Activated T-cell treated with anti-CD3 and anti-CD28 coated beads, Interleukin-2, amount 50 U/mL, for 24 hours (primary cell): ENCODE results near the gene STX4.
"Not testable (repeated sequence)": the region's sequence is repeated elsewhere in the genome, so short reads cannot be mapped to it uniquely, and the experiment has no call there.

Source experiments
- DNase-seq: peaks from one replicate; pipeline ENCODE4 v3.0.0-alpha.2; 2020
- H3K27ac Mint-ChIP-seq: 2 replicates; pipeline ENCODE4 v1.8.0; 2020; ENCODE audit warnings: mild to moderate bottlenecking, mixed read lengths
- H3K27me3 Mint-ChIP-seq: 2 replicates; pipeline ENCODE4 v1.8.0; 2020; ENCODE audit warnings: mixed read lengths
- H3K36me3 Mint-ChIP-seq: 2 replicates; pipeline ENCODE4 v1.8.0; 2020; ENCODE audit warnings: low read depth, mixed read lengths
- H3K4me1 Mint-ChIP-seq: 2 replicates; pipeline ENCODE4 v1.8.0; 2020; ENCODE audit warnings: low read depth, mixed read lengths
- H3K4me3 Mint-ChIP-seq: 2 replicates; pipeline ENCODE4 v1.8.0; 2020; ENCODE audit warnings: mild to moderate bottlenecking, moderate library complexity, mixed read lengths
- H3K9me3 Mint-ChIP-seq: 2 replicates; pipeline ENCODE4 v1.8.0; 2020; ENCODE audit warnings: mixed read lengths

The STX4 gene

GRCh38 chr16:31006589-31006988 is 26.8 kb upstream of the STX4 start:
- no peak for DNase-seq
- H3K36me3 Mint-ChIP-seq = no peaks in the 10 kb centered on the region
- no peaks in the 10 kb centered on the region for H3K9me3 Mint-ChIP-seq
- H3K27ac Mint-ChIP-seq = no peak overlapping the region
- H3K27me3 Mint-ChIP-seq = peaks cover 6% of the 10 kb centered on the region
- peaks cover 14% of the 10 kb centered on the region for H3K4me1 Mint-ChIP-seq
- H3K4me3 Mint-ChIP-seq = no peak overlapping the region

GRCh38 chr16:31007684-31008083 is 25.7 kb upstream of the STX4 start:
- DNase-seq = no peak
- no peak overlapping the region for H3K27ac Mint-ChIP-seq
- no peaks in the 10 kb centered on the region for H3K9me3 Mint-ChIP-seq
- H3K27me3 Mint-ChIP-seq = peaks cover 14% of the 10 kb centered on the region
- H3K4me1 Mint-ChIP-seq = peaks cover 16% of the 10 kb centered on the region
- no peak overlapping the region for H3K4me3 Mint-ChIP-seq
- no peaks in the 10 kb centered on the region for H3K36me3 Mint-ChIP-seq

GRCh38 chr16:31008149-31008548 is 25.2 kb upstream of the STX4 start:
- H3K36me3 Mint-ChIP-seq = no peaks in the 10 kb centered on the region
- DNase-seq = no peak
- H3K27ac Mint-ChIP-seq = no peak overlapping the region
- H3K27me3 Mint-ChIP-seq = peaks cover 14% of the 10 kb centered on the region
- no peaks in the 10 kb centered on the region for H3K9me3 Mint-ChIP-seq
- H3K4me1 Mint-ChIP-seq = peaks cover 16% of the 10 kb centered on the region
- no peak overlapping the region for H3K4me3 Mint-ChIP-seq

DNA sequence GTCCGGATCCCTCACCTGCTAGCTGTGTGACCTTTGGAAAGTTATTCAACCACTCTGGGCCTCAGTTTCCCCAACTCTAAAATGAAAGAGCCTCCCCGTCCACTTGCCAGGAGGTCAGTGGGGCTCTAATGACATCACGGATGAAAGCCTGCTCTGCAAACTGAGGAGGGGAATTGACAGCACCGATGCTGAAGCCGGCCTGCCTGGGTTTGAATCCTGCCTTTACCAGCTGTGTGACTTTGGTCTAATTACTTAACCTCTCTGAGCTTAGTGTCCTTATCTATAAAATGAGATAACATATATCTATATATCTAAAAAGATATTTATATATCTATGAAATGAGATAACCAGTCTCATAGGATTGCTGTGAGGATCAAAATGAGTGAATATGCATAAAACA is 24.8 kb upstream of the STX4 start:
- no peak for DNase-seq
- Mint-ChIP-seq H3K27me3 (peaks cover 14% of the 10 kb centered on the region), H3K9me3 (no peaks in the 10 kb centered on the region), H3K36me3 (no peaks in the 10 kb centered on the region), H3K27ac (no peak overlapping the region), H3K4me3 (no peak overlapping the region), H3K4me1 (peaks cover 16% of the 10 kb centered on the region)

DNA sequence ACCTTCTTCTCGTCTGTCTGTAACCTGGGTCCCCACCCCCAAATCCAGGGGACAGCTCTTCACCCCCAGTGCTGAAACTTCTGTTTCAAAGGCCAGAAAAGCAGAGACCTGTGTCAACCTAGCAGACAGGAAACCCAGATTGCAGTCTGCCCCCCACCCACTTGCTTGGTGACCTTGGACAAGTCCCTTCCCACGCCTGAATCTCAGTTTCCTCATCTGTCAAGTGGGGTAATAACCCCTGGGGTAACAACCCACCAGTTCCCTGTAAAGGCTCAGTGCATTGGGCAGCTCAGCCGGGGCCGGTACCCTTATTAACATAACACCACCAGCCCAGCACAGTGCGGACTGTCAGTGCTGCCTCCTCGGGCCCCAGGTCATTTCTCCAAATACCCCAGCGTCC is 24.2 kb upstream of the STX4 start:
- Mint-ChIP-seq H3K4me1 (peaks cover 16% of the 10 kb centered on the region), H3K9me3 (no peaks in the 10 kb centered on the region), H3K27ac (no peak overlapping the region), H3K27me3 (peaks cover 14% of the 10 kb centered on the region), H3K36me3 (no peaks in the 10 kb centered on the region), H3K4me3 (no peak overlapping the region)
- DNase-seq = no peak

- Mint-ChIP-seq H3K36me3 (no peaks in the 10 kb centered on the region), H3K27ac (no peak overlapping the region), H3K4me3 (peak overlapping the region; percentile 72), H3K4me1 (peaks cover 16% of the 10 kb centered on the region), H3K9me3 (no peaks in the 10 kb centered on the region), H3K27me3 (peaks cover 17% of the 10 kb centered on the region)
- DNase-seq = no peak
These were observed 23.3 kb upstream of the STX4 start for GRCh38 chr16:31009894-31010584.

DNA sequence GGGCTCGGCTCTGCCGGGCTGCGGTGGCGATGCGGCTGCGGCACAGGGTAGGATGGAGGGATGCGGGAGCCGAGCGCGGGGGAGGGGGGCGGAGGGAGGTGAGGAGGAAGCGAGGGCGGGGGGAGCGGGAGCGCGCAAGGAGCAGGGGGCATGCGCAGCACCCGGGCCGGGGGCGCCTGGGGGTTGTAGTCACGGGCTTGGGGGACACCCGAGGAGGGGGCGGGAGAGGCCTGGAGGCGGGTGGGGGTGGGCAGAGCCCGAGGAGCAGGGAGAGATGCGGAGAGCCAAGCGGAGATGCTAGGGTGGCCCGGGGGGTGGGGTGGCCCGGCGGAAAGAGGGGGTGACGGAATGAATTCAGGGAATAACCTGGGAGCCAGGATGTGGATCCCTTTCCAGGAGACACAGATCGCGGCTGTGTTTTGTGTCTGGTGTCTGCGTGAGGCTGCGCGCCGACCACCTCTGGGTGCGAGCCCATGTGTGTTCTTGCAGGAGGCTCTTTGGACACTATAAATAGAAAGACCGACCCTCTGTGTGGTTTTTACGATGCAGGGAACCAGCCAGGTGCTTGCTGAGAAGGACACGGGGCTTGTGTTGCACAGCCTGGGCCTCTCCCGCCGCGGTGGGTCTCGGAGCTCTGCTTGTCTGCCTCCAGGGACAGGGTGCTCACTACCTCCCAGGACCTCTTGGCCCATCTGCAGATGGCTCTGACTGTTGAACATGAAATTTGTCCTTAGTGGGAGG is 22.6 kb upstream of the STX4 start, which contains the start of gene STX1B:
Gene STX1B (minus strand): TSS at position 54 of the 741 bp plus-strand sequence. CDS start 242 bp downstream, outside the sequence.
- Mint-ChIP-seq H3K9me3 (no peaks in the 10 kb centered on the region), H3K27me3 (peaks cover 17% of the 10 kb centered on the region), H3K27ac (peak within 1 kb of the TSS; percentile 72), H3K36me3 (no peaks in the 10 kb centered on the region), H3K4me1 (peaks cover 16% of the 10 kb centered on the region), H3K4me3 (peak within 1 kb of the TSS; percentile 72)
- peak; percentile 67 for DNase-seq

GRCh38 chr16:31011815-31012214 is 21.5 kb upstream of the STX4 start:
- Mint-ChIP-seq H3K27me3 (peaks cover 21% of the 10 kb centered on the region), H3K4me1 (peaks cover 16% of the 10 kb centered on the region), H3K4me3 (peak overlapping the region; percentile 70)
- H3K9me3 Mint-ChIP-seq, DNase-seq, H3K27ac Mint-ChIP-seq, H3K36me3 Mint-ChIP-seq: not testable (repeated sequence)

DNA sequence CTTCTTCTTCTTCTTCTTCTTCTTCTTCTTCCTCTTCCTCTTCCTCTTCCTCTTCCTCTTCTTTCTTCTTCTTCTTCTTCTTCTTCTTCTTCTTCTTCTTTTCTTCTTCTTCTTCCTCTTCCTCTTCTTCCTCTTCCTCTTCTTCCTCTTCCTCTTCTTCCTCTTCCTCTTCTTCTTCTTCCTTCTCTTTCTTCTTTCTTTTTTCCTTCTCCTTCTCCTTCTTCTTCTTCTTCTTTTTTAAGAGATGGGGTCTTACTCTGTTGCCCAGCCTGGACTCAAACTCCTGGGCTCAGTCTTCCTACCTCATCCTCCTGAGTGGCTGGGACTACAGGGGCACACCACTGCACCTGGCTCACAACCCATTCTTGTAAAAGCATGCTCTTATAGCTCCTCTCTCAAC is 20.1 kb upstream of the STX4 start:
- not testable (repeated sequence) for H3K27ac Mint-ChIP-seq, DNase-seq, H3K9me3 Mint-ChIP-seq, H3K4me3 Mint-ChIP-seq, H3K36me3 Mint-ChIP-seq
- Mint-ChIP-seq H3K27me3 (peaks cover 21% of the 10 kb centered on the region), H3K4me1 (peaks cover 16% of the 10 kb centered on the region)

- Mint-ChIP-seq H3K27me3 (peaks cover 21% of the 10 kb centered on the region), H3K27ac (no peak overlapping the region), H3K4me1 (peaks cover 8% of the 10 kb centered on the region), H3K4me3 (no peak overlapping the region), H3K9me3 (no peaks in the 10 kb centered on the region), H3K36me3 (no peaks in the 10 kb centered on the region)
- no peak for DNase-seq
These were observed 17.3 kb upstream of the STX4 start for GRCh38 chr16:31016018-31016417.

DNA sequence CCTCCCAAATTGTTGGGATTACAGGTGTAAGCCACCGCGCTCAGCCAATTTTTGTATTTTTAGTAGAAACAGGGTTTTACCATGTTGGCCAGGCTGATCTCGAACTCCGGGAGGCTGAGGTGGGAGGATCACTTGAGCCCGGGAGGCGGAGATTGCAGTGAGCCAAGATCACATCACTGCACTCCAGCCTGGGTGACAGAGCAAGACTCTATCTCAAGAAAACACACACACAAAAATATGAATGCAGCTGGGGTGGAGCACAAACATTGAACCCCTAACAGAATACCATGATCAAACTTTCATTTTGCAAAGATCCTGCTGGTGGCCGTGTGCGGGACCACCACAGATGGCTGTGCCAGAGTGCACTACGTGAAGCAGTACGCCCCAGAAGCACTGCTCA is 15.6 kb upstream of the STX4 start:
- not testable (repeated sequence) for DNase-seq, H3K9me3 Mint-ChIP-seq, H3K4me1 Mint-ChIP-seq, H3K4me3 Mint-ChIP-seq, H3K27me3 Mint-ChIP-seq, H3K27ac Mint-ChIP-seq, H3K36me3 Mint-ChIP-seq

DNA sequence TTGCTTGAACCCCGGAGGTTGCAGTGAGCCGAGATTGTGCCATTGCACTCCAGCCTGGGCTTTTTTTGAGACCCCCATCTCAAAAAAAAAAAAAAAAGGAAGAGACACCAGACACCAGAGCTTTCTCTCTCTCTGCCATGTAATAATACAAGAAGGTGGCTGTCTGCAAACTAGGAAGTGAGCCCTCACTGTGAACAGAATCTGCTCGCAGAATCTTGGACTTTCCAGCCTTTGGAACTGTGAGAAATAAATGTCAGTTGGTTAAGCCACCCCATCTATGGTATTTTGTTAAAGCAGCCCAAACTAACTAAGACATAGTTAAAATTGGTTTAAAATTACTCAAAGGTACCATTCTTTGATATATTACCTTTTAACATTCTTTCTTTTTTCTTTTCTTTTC is 12.8 kb upstream of the STX4 start:
- Mint-ChIP-seq H3K4me1 (peaks cover 5% of the 10 kb centered on the region), H3K9me3 (no peaks in the 10 kb centered on the region), H3K27ac (no peak overlapping the region), H3K36me3 (no peaks in the 10 kb centered on the region), H3K27me3 (peaks cover 4% of the 10 kb centered on the region), H3K4me3 (no peak overlapping the region)
- no peak for DNase-seq

- H3K9me3 Mint-ChIP-seq = no peaks in the 10 kb centered on the region
- no peak for DNase-seq
- H3K27ac Mint-ChIP-seq = no peak overlapping the region
- peaks cover 5% of the 10 kb centered on the region for H3K4me1 Mint-ChIP-seq
- no peak overlapping the region for H3K4me3 Mint-ChIP-seq
- no peaks in the 10 kb centered on the region for H3K27me3 Mint-ChIP-seq
- no peaks in the 10 kb centered on the region for H3K36me3 Mint-ChIP-seq
These were observed 10.7 kb upstream of the STX4 start for GRCh38 chr16:31022544-31023251.

DNA sequence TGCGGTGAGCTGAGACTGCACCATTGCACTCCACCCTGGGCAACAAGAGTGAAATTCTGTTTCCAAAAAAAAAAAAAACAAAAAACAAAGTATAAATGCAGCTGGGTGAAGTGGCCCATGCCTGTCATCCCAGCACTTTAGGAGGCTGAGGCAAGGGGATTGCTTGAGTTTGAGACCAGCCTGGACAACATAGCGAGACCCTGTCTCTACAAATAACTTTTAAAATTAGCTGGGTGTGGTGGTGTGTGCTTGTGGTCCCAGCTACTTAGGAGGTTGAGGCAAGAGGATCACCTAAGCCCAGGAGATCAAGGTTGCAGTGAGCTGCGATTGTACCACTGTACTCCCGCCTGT is 10.1 kb upstream of the STX4 start:
- Mint-ChIP-seq H3K9me3 (no peaks in the 10 kb centered on the region), H3K27ac (no peak overlapping the region), H3K4me1 (peaks cover 5% of the 10 kb centered on the region), H3K4me3 (no peak overlapping the region), H3K36me3 (no peaks in the 10 kb centered on the region), H3K27me3 (no peaks in the 10 kb centered on the region)
- no peak for DNase-seq
